Small intestine (tissue), 7 donors: Measurements from ENCODE around the gene LETMD1. TPM values are rescaled to one million over a fixed set of nuclear protein-coding genes. Genes with fewer than 3 reads are reported as not detected.

ENCODE experiments used
- DNase-seq, 2 donors: peaks; one replicate each; pipeline versions ENCODE4 v3.0.0 to v3.0.0-alpha.2; 2013
- FAIRE-seq: peaks from 2 replicates; lab custom pipeline; 2012; peaks lifted over from hg19 to GRCh38; lab: Jason Lieb, UNC
- H3K27ac ChIP-seq, 3 donors: one replicate each; pipeline ENCODE4 v1.5.1; 2013; ENCODE audit warnings: low read length in 2 of 3, mild to moderate bottlenecking in 2 of 3, control low read depth in 1 of 3, inconsistent platforms in 1 of 3, low read depth in 1 of 3, moderate library complexity in 1 of 3
- H3K27me3 ChIP-seq, 3 donors: one replicate each; pipeline ENCODE4 v1.6.1; 2013; ENCODE audit warnings: low read length in 3 of 3, inconsistent platforms in 1 of 3; ENCODE audit not compliant: control insufficient read depth in 3 of 3, insufficient read depth in 3 of 3
- H3K36me3 ChIP-seq, 3 donors: one replicate each; pipeline ENCODE4 v1.6.1; 2013; ENCODE audit warnings: low read length in 3 of 3, inconsistent platforms in 1 of 3, low read depth in 1 of 3, mild to moderate bottlenecking in 1 of 3, moderate library complexity in 1 of 3; ENCODE audit not compliant: control insufficient read depth in 3 of 3, insufficient read depth in 2 of 3
- H3K4me1 ChIP-seq, 3 donors: one replicate each; pipeline ENCODE4 v1.6.1; 2013; ENCODE audit warnings: low read length in 2 of 3, inconsistent platforms in 1 of 3, low read depth in 1 of 3, mild to moderate bottlenecking in 1 of 3, moderate library complexity in 1 of 3; ENCODE audit not compliant: control insufficient read depth in 3 of 3, insufficient read depth in 2 of 3
- H3K4me3 ChIP-seq, 3 donors: one replicate each; pipeline ENCODE4 v1.5.1; 2013; ENCODE audit warnings: low read length in 3 of 3, control low read depth in 1 of 3, inconsistent platforms in 1 of 3, low read depth in 1 of 3, mild to moderate bottlenecking in 1 of 3, moderate library complexity in 1 of 3
- H3K9me3 ChIP-seq, 2 donors: one replicate each; pipeline ENCODE4 v1.6.1; 2013; ENCODE audit warnings: low read depth in 1 of 2, low read length in 1 of 2; ENCODE audit not compliant: control insufficient read depth in 2 of 2, insufficient read depth in 1 of 2
- WGBS, 3 donors: extraction: QIAGEN DNeasy Blood & Tissue Kit; methylation state at CpG; one replicate each; pipeline ENCODE4 v1.1.7; 2013; 5-methylcytosine and 5-hydroxymethylcytosine counted together
- polyA plus RNA-seq, 4 donors: library from polyadenylated mRNA; stranded (reverse) in 3 of 4; unstranded in 1 of 4; fragments of 200-250 nt in 3 of 4; fragments of 120-200 nt in 1 of 4; gene quantifications; one replicate each; pipeline versions ENCODE4 v1.2.1 to v1.2.3, GENCODE V29; 2013
- donor health status: healthy with polysubstance abuse.
- donor health status: control.
- donor health status: control.
- donor health status: Bipolar disorder and iron deficiency.
- donor health status: healthy.

The LETMD1 gene
- polyA plus RNA-seq, 4 donors, result 74.7 to 173 (median 85.6) TPM

- H3K36me3 ChIP-seq, result peaks cover 0 to 3% (median 0%) of the 10 kb centered on the region in 3 donors
- H3K4me3 ChIP-seq, result peak overlapping the region in 1 of 3 donors; percentile 40
- DNase-seq (no peak), FAIRE-seq (no peak)
- 88 to 91% (median 90%) methylated on average over 15 of the region's 15 CpGs for WGBS, 3 donors
- H3K4me1 ChIP-seq, result peaks cover 1 to 34% (median 2%) of the 10 kb centered on the region in 3 donors
- H3K27me3 ChIP-seq, result no peaks in the 10 kb centered on the region
- H3K9me3 ChIP-seq, result no peaks in the 10 kb centered on the region
- H3K27ac ChIP-seq, result peak overlapping the region in 1 of 3 donors; percentile 86
These were observed 20.7 kb upstream of the LETMD1 start for GRCh38 chr12:51027342-51027835.

- H3K4me1 ChIP-seq, result peaks cover 1 to 27% (median 2%) of the 10 kb centered on the region in 3 donors
- no peaks in the 10 kb centered on the region for H3K27me3 ChIP-seq
- WGBS, 3 donors, result 5 to 25% (median 20%) methylated on average over 9 of the region's 9 CpGs
- H3K27ac ChIP-seq, result peak overlapping the region; percentile 58 to 86 (median 78)
- DNase-seq (peak; percentile 90 to 96), FAIRE-seq (no peak)
- H3K9me3 ChIP-seq, result no peaks in the 10 kb centered on the region
- H3K4me3 ChIP-seq, result peak overlapping the region in 2 of 3 donors; percentile 40
- peaks cover 0 to 3% (median 0%) of the 10 kb centered on the region in 3 donors for H3K36me3 ChIP-seq
These were observed 19.9 kb upstream of the LETMD1 start for GRCh38 chr12:51028126-51028812.

GRCh38 chr12:51028813-51029150, 19.3 kb upstream of the LETMD1 start:
- peaks cover 0 to under 1% (median 0%) of the 10 kb centered on the region in 3 donors for H3K36me3 ChIP-seq
- no peaks in the 10 kb centered on the region for H3K27me3 ChIP-seq
- DNase-seq (no peak), FAIRE-seq (no peak)
- H3K4me1 ChIP-seq, result peaks cover under 1 to 22% (median 1%) of the 10 kb centered on the region in 3 donors
- peak overlapping the region; percentile 58 to 86 (median 78) for H3K27ac ChIP-seq
- H3K9me3 ChIP-seq, result no peaks in the 10 kb centered on the region
- 13 to 60% (median 34%) methylated on average over 5 of the region's 5 CpGs for WGBS, 3 donors
- H3K4me3 ChIP-seq, result peak overlapping the region in 2 of 3 donors; percentile 40

GRCh38 chr12:51033048-51033447, 15.1 kb upstream of the LETMD1 start:
- FAIRE-seq, result no peak
- WGBS, 3 donors, result 86 to 90% (median 90%) methylated on average over 2 of the region's 2 CpGs
- H3K27me3 ChIP-seq, result no peaks in the 10 kb centered on the region

GRCh38 chr12:51033457-51034089, 14.6 kb upstream of the LETMD1 start:
- H3K4me1 ChIP-seq, result peaks cover 0 to 15% (median 0%) of the 10 kb centered on the region in 3 donors
- H3K27me3 ChIP-seq, result no peaks in the 10 kb centered on the region
- no peaks in the 10 kb centered on the region for H3K9me3 ChIP-seq
- no peak for FAIRE-seq
- H3K4me3 ChIP-seq, result no peak overlapping the region
- no peak for DNase-seq
- H3K36me3 ChIP-seq, result no peaks in the 10 kb centered on the region
- H3K27ac ChIP-seq, result no peak overlapping the region
- 91 to 99% (median 93%) methylated on average over 4 of the region's 4 CpGs for WGBS, 3 donors

More at GRCh38 chr12:51033048-51033447, 15.1 kb upstream of the LETMD1 start:
- Histone ChIP-seq H3K9me3 (no peaks in the 10 kb centered on the region), H3K4me1 (peaks cover 0 to 15% (median 0%) of the 10 kb centered on the region in 3 donors), H3K36me3 (no peaks in the 10 kb centered on the region), H3K27ac (no peak overlapping the region), H3K4me3 (no peak overlapping the region)
- no peak for DNase-seq

GRCh38 chr12:51036279-51036678, 11.8 kb upstream of the LETMD1 start:
- Histone ChIP-seq H3K36me3 (no peaks in the 10 kb centered on the region), H3K4me1 (peaks cover 0 to 6% (median 0%) of the 10 kb centered on the region in 3 donors), H3K4me3 (no peak overlapping the region), H3K27ac (peak overlapping the region in 2 of 3 donors; percentile 8 to 53), H3K27me3 (no peaks in the 10 kb centered on the region), H3K9me3 (no peaks in the 10 kb centered on the region)
- 12 to 47% (median 26%) methylated on average over 3 of the region's 3 CpGs for WGBS, 3 donors
- FAIRE-seq, result no peak
- peak; percentile 70 to 71 for DNase-seq

GRCh38 chr12:51048661-51049251, 629 bp downstream of the LETMD1 start:
- peak overlapping the region; percentile 85 to 97 (median 88) for H3K27ac ChIP-seq
- WGBS, 3 donors, result 1 to 16% (median 4%) methylated on average over 14 of the region's 14 CpGs
- FAIRE-seq (no peak), DNase-seq (peak; percentile 52 to 53)
- H3K4me1 ChIP-seq, result peaks cover 0 to 9% (median 5%) of the 10 kb centered on the region in 3 donors
- peak overlapping the region; percentile 78 to 91 (median 82) for H3K4me3 ChIP-seq
- H3K9me3 ChIP-seq, result no peaks in the 10 kb centered on the region
- H3K36me3 ChIP-seq, result peaks cover 2 to 20% (median 3%) of the 10 kb centered on the region in 3 donors
- no peaks in the 10 kb centered on the region for H3K27me3 ChIP-seq

GRCh38 chr12:51049525-51049924, 1.4 kb downstream of the LETMD1 start:
- FAIRE-seq, result no peak
- H3K4me3 ChIP-seq, result peak overlapping the region in 2 of 3 donors; percentile 78 to 91

More at GRCh38 chr12:51049525-51049924, 1.4 kb downstream of the LETMD1 start:
- H3K27me3 ChIP-seq, result no peaks in the 10 kb centered on the region
- H3K36me3 ChIP-seq, result peaks cover 2 to 23% (median 3%) of the 10 kb centered on the region in 3 donors
- H3K4me1 ChIP-seq, result peaks cover 0 to 9% (median 5%) of the 10 kb centered on the region in 3 donors
- WGBS, 3 donors, result 13 to 55% (median 43%) methylated on average over 3 of the region's 3 CpGs
- H3K27ac ChIP-seq, result peak overlapping the region in 1 of 3 donors; percentile 85
- no peaks in the 10 kb centered on the region for H3K9me3 ChIP-seq
- DNase-seq, result no peak
